Measurements from ENCODE around the gene S100A12. TPM values are rescaled to one million over a fixed set of nuclear protein-coding genes. Genes with fewer than 3 reads are reported as not detected.

Gene S100A12
- total and polyA plus RNA-seq, 2 experiments from 2014 or later: not detected

DNA sequence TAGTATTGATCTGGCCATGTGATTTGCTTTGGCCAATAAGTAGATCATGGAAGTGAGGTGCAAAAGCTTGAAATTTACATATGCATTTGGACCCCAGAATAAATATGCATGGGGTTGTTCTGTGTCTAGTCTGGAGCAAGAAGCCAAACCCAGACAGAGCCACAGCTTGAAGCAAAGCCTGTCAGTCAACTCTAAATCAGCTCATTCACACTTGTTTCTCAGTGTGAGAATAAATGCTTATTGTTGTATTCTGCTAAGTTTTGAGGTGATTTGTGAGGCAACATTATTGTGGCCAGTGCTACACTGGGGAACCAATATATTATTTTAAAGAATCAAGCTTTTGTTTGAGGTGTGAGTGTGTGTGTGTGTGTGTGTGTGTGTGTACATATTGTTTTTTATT, 50.5 kb downstream of the S100A12 start:
- Histone ChIP-seq H3K27me3 (no peaks in the 10 kb centered on the region), H3K36me3 (replicated peaks; ENCODE audit: insufficient read depth, low read depth) (no peaks in the 10 kb centered on the region), H3K79me2 (no peaks in the 10 kb centered on the region), H3K27ac (no peak overlapping the region), H3K9me3 (ENCODE audit: low read depth) (no peaks in the 10 kb centered on the region), H3K4me2 (no peak overlapping the region), H4K20me1 (ENCODE audit: insufficient read depth, poor library complexity, severe bottlenecking) (no peaks in the 10 kb centered on the region), H3K9me2 (replicated peaks; ENCODE audit: insufficient read depth) (no peaks in the 10 kb centered on the region), H2AFZ (no peak overlapping the region), H3K4me1 (ENCODE audit: insufficient read depth) (no peaks in the 10 kb centered on the region), H3K4me3 (no peak overlapping the region)
- TF ChIP-seq EZH2phosphoT487 (IDR thresholded peaks at IDR 0.05; ENCODE audit: low read depth, severe bottlenecking, unreplicated experiment) (no peak), EZH2 (IDR thresholded peaks at IDR 0.05; ENCODE audit: borderline replicate concordance) (no peak)
- TF ChIP-seq, protein P1, sequence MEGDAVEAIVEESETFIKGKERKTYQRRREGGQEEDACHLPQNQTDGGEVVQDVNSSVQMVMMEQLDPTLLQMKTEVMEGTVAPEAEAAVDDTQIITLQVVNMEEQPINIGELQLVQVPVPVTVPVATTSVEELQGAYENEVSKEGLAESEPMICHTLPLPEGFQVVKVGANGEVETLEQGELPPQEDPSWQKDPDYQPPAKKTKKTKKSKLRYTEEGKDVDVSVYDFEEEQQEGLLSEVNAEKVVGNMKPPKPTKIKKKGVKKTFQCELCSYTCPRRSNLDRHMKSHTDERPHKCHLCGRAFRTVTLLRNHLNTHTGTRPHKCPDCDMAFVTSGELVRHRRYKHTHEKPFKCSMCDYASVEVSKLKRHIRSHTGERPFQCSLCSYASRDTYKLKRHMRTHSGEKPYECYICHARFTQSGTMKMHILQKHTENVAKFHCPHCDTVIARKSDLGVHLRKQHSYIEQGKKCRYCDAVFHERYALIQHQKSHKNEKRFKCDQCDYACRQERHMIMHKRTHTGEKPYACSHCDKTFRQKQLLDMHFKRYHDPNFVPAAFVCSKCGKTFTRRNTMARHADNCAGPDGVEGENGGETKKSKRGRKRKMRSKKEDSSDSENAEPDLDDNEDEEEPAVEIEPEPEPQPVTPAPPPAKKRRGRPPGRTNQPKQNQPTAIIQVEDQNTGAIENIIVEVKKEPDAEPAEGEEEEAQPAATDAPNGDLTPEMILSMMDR (IDR thresholded peaks at IDR 0.05; ENCODE audit: poor library complexity): no peak
- DNase-seq (ENCODE audit: low spot score): no peak

Small RNAs within 50 kb of the gene (small RNA-seq; reads per million reads assigned to genes)
- not detected for gene RNU6-160P
- not detected for gene S100A15A

Other genes with a start within 250 kb of the S100A12 start
- not detected in 2 replicates for gene SPRR2G, start 224.7 kb downstream of the S100A12 start, total RNA-seq
- not detected in 2 replicates for gene SPRR2G, start 224.7 kb downstream of the S100A12 start, polyA plus RNA-seq
- gene LELP1, start 172.2 kb downstream of the S100A12 start, total RNA-seq: not detected in 2 replicates
- gene LELP1, start 172.2 kb downstream of the S100A12 start, polyA plus RNA-seq: not detected in 2 replicates
- not detected in 2 replicates for gene PRR9, start 158.0 kb downstream of the S100A12 start, total RNA-seq
- 0.33 TPM in 1 of 2 replicates, not detected in the other for gene PRR9, start 158.0 kb downstream of the S100A12 start, polyA plus RNA-seq
- gene LORICRIN, start 115.9 kb downstream of the S100A12 start, total RNA-seq: not detected in 2 replicates
- gene LORICRIN, start 115.9 kb downstream of the S100A12 start, polyA plus RNA-seq: not detected in 2 replicates
- gene PGLYRP3, start 62.7 kb downstream of the S100A12 start, total RNA-seq: not detected in 2 replicates
- not detected in 2 replicates for gene PGLYRP3, start 62.7 kb downstream of the S100A12 start, polyA plus RNA-seq
- not detected in 2 replicates for gene PGLYRP4, start 26.8 kb downstream of the S100A12 start, total RNA-seq
- gene PGLYRP4, start 26.8 kb downstream of the S100A12 start, polyA plus RNA-seq: not detected in 2 replicates
- gene S100A9, start 17.8 kb downstream of the S100A12 start, total RNA-seq: 3.2 and 11.9 TPM in 2 replicates
- 1.9 and 6.4 TPM in 2 replicates for gene S100A9, start 17.8 kb downstream of the S100A12 start, polyA plus RNA-seq
- 0.70 TPM in 1 of 2 replicates, not detected in the other for gene S100A8, start 15.5 kb upstream of the S100A12 start, total RNA-seq
- 0.60 and 2.2 TPM in 2 replicates for gene S100A8, start 15.5 kb upstream of the S100A12 start, polyA plus RNA-seq
- not detected in 2 replicates for gene S100A7A, start 40.9 kb upstream of the S100A12 start, total RNA-seq
- gene S100A7A, start 40.9 kb upstream of the S100A12 start, polyA plus RNA-seq: not detected in 2 replicates
- gene S100A7, start 85.0 kb upstream of the S100A12 start, total RNA-seq: 0.60 TPM in 1 of 2 replicates, not detected in the other
- gene S100A7, start 85.0 kb upstream of the S100A12 start, polyA plus RNA-seq: 1.0 and 2.5 TPM in 2 replicates
- gene S100A6, start 160.4 kb upstream of the S100A12 start, total RNA-seq: 140 and 173 TPM in 2 replicates
- gene S100A6, start 160.4 kb upstream of the S100A12 start, polyA plus RNA-seq: 657 and 701 TPM in 2 replicates
- gene S100A5, start 165.3 kb upstream of the S100A12 start, total RNA-seq: not detected in 2 replicates
- 0.54 and 1.0 TPM in 2 replicates for gene S100A5, start 165.3 kb upstream of the S100A12 start, polyA plus RNA-seq
- gene S100A4, start 170.2 kb upstream of the S100A12 start, total RNA-seq: 64.1 and 101 TPM in 2 replicates
- 116 and 187 TPM in 2 replicates for gene S100A4, start 170.2 kb upstream of the S100A12 start, polyA plus RNA-seq
- gene S100A3, start 173.6 kb upstream of the S100A12 start, total RNA-seq: 2.6 and 2.7 TPM in 2 replicates
- gene S100A3, start 173.6 kb upstream of the S100A12 start, polyA plus RNA-seq: 1.9 and 6.1 TPM in 2 replicates
- gene S100A2, start 190.2 kb upstream of the S100A12 start, total RNA-seq: 1.7 and 4.2 TPM in 2 replicates
- 6.9 and 10.3 TPM in 2 replicates for gene S100A2, start 190.2 kb upstream of the S100A12 start, polyA plus RNA-seq
- gene S100A16, start 237.5 kb upstream of the S100A12 start, total RNA-seq: 103 and 129 TPM in 2 replicates
- gene S100A16, start 237.5 kb upstream of the S100A12 start, polyA plus RNA-seq: 134 and 155 TPM in 2 replicates
- 112 and 141 TPM in 2 replicates for gene S100A14, start 240.7 kb upstream of the S100A12 start, total RNA-seq
- gene S100A14, start 240.7 kb upstream of the S100A12 start, polyA plus RNA-seq: 62.8 and 94.9 TPM in 2 replicates

All from hepatocyte (in vitro differentiated cells).